Activated naive CD4-positive, alpha-beta T cell treated with Interleukin-2 at 50 U/mL for 16 hours (primary cell): ENCODE results near the gene NANOS1.

Experiments
- DNase-seq: peaks from one replicate; pipeline ENCODE4 v3.0.0-alpha.2; 2020

NANOS1 gene

GRCh38 chr10:119029613-119030420 is at the start of gene NANOS1:
NANOS1 (plus strand) TSS chr10:119029714; CDS start chr10:119029802, 88 bp downstream.
- DNase-seq = peak; percentile 30

GRCh38 chr10:118980135-118980865 is 49.2 kb upstream of the NANOS1 start:
- no peak for DNase-seq

GRCh38 chr10:118980870-118981269 is 48.6 kb upstream of the NANOS1 start:
- DNase-seq = no peak

GRCh38 chr10:118981946-118982345 is 47.6 kb upstream of the NANOS1 start:
- DNase-seq = no peak

- no peak for DNase-seq
Observed at GRCh38 chr10:118982366-118982765, 47.1 kb upstream of the NANOS1 start.

GRCh38 chr10:118983263-118983662 is 46.3 kb upstream of the NANOS1 start:
- no peak for DNase-seq

- no peak for DNase-seq
Observed at GRCh38 chr10:118985576-118985975, 43.9 kb upstream of the NANOS1 start.

- DNase-seq = no peak
Observed at GRCh38 chr10:118986815-118987790, 42.4 kb upstream of the NANOS1 start.

GRCh38 chr10:118990326-118990725 is 39.2 kb upstream of the NANOS1 start:
- no peak for DNase-seq

- no peak for DNase-seq
Observed at GRCh38 chr10:118992496-118992895, 37.0 kb upstream of the NANOS1 start.

GRCh38 chr10:118993214-118993613 is 36.3 kb upstream of the NANOS1 start:
- DNase-seq = no peak

- no peak for DNase-seq
Observed at GRCh38 chr10:118994321-118994720, 35.2 kb upstream of the NANOS1 start.

GRCh38 chr10:118995739-118996138 is 33.8 kb upstream of the NANOS1 start:
- no peak for DNase-seq

- DNase-seq = no peak
Observed at GRCh38 chr10:118997379-118997778, 32.1 kb upstream of the NANOS1 start.

GRCh38 chr10:118998183-118998582 is 31.3 kb upstream of the NANOS1 start:
- no peak for DNase-seq

GRCh38 chr10:119001717-119002500 is 27.6 kb upstream of the NANOS1 start:
- DNase-seq = no peak

GRCh38 chr10:119003572-119004289 is 25.8 kb upstream of the NANOS1 start:
- no peak for DNase-seq

GRCh38 chr10:119005362-119006043 is 24.0 kb upstream of the NANOS1 start:
- no peak for DNase-seq

- DNase-seq = no peak
Observed at GRCh38 chr10:119006451-119007210, 22.9 kb upstream of the NANOS1 start.

GRCh38 chr10:119007211-119007574 is 22.3 kb upstream of the NANOS1 start:
- no peak for DNase-seq
